HepG2 (cell line): ENCODE data around the gene CYB5D1. TPM values are rescaled to one million over a fixed set of nuclear protein-coding genes. Genes with fewer than 3 reads are reported as not detected.

Experiments
- ATAC-seq: fragments of 200-7000 bp; cut with Tn5 transposase; 3 replicates; pipeline ENCODE4 v1.9.1; 2020; ENCODE audit warnings: mild to moderate bottlenecking, moderate library complexity
- BruUV-seq: library from RNA; stranded (reverse); fragments of 400-500 nt; replicated peaks from 2 replicates; lab custom pipeline; 2021; lab: Mats Ljungman, UMichigan
- CTCF ChIA-PET: fragments of 300-600 bp; formaldehyde crosslinking; extraction: SDS; loops from one replicate; lab custom pipeline; 2021; ENCODE audit warnings: low total read pairs, inconsistent platforms, low intra/inter-chr PET ratio; lab: Yijun Ruan, JAX
- POLR2A ChIA-PET: fragments of 350-600 bp; sonication (Branson Sonifier 250); formaldehyde crosslinking; loops from one replicate; lab custom pipeline; 2020; ENCODE audit warnings: antibody characterized with exemption, inconsistent platforms; lab: Yijun Ruan, JAX
- DNase-seq: peaks from one replicate; pipeline ENCODE4 v3.0.0-alpha.2; 2015; ENCODE audit warnings: low spot score
- FAIRE-seq: peaks from 3 replicates; lab custom pipeline; 2011; peaks lifted over from hg19 to GRCh38; lab: Jason Lieb, UNC
- H2AFZ ChIP-seq: one replicate; pipeline ENCODE4 v1.6.1; 2011; ENCODE audit warnings: low read length, inconsistent platforms
- H3K27ac ChIP-seq: fragments of 300-600 bp; 3 replicates; pipeline ENCODE4 v1.8.0; 2011; ENCODE audit warnings: mixed run types, mild to moderate bottlenecking, mixed read lengths, low read length, inconsistent platforms; ENCODE audit not compliant: insufficient read depth; ENCODE audit errors: extremely low read length
- H3K27me3 ChIP-seq, 2 experiments: fragments of 200-600 bp in 1 of 2; 2 replicates in 1 of 2; 3 replicates in 1 of 2; pipeline versions ENCODE4 v1.6.0 to v1.8.0; 2011; ENCODE audit warnings: low read length in 2 of 2, mild to moderate bottlenecking in 2 of 2, moderate library complexity in 2 of 2, inconsistent platforms in 1 of 2; ENCODE audit not compliant: insufficient read depth in 2 of 2, control insufficient read depth in 1 of 2
- H3K36me3 ChIP-seq, 2 experiments: fragments of 200-600 bp in 1 of 2; replicated peaks in 1 of 2; 2 replicates in 1 of 2; 3 replicates in 1 of 2; pipeline versions ENCODE4 v1.5.1 to v1.8.0; 2011; ENCODE audit warnings: low read length in 2 of 2, inconsistent platforms in 1 of 2; ENCODE audit not compliant: insufficient read depth in 2 of 2, control insufficient read depth in 1 of 2
- H3K4me1 ChIP-seq: 2 replicates; pipeline ENCODE4 v1.5.1; 2012; ENCODE audit warnings: low read length, inconsistent platforms; ENCODE audit not compliant: insufficient read depth
- H3K4me2 ChIP-seq: 2 replicates; pipeline ENCODE4 v1.6.0; 2011; ENCODE audit warnings: low read depth, low read length, inconsistent platforms
- H3K4me3 ChIP-seq, 3 experiments: fragments of 200-600 bp in 1 of 3; sonication (generic), shearing (Covaris generic) in 1 of 3; replicated peaks in 1 of 3; 2 replicates each; pipeline ENCODE4 v1.5.1; 2011 to 2016; ENCODE audit warnings: low read length in 3 of 3, inconsistent platforms in 2 of 3, low read depth in 2 of 3, mild to moderate bottlenecking in 2 of 3, control low read depth in 1 of 3, mixed read lengths in 1 of 3; ENCODE audit not compliant: insufficient read depth in 1 of 3
- H3K79me2 ChIP-seq: one replicate; pipeline ENCODE4 v1.6.1; 2011; ENCODE audit warnings: low read length, inconsistent platforms; ENCODE audit not compliant: insufficient read depth
- H3K9ac ChIP-seq: 2 replicates; pipeline ENCODE4 v1.6.0; 2011; ENCODE audit warnings: mild to moderate bottlenecking, low read depth, low read length, inconsistent platforms; ENCODE audit not compliant: insufficient read depth
- H3K9me3 ChIP-seq: 2 replicates; pipeline ENCODE4 v1.5.1; 2012; ENCODE audit warnings: mild to moderate bottlenecking, low read length
- H4K20me1 ChIP-seq: 2 replicates; pipeline ENCODE4 v1.6.0; 2011; ENCODE audit warnings: inconsistent platforms, mild to moderate bottlenecking, low read length, moderate library complexity; ENCODE audit not compliant: insufficient read depth
- CBX1 ChIP-seq: IDR thresholded peaks from one replicate; pipeline ENCODE4 v1.6.1; 2016; ENCODE audit warnings: antibody characterized with exemption, low read depth
- FOXM1 ChIP-seq: sonication (generic); formaldehyde crosslinking; IDR thresholded peaks from 2 replicates; pipeline ENCODE4 v1.5.0; 2020; ENCODE audit warnings: missing genetic modification reagents
- NCOA1 ChIP-seq: sonication (generic); formaldehyde crosslinking; IDR thresholded peaks from 2 replicates; pipeline ENCODE4 v1.9.0; 2021; ENCODE audit warnings: missing genetic modification reagents
- NFE2 ChIP-seq: sonication (generic); formaldehyde crosslinking; IDR thresholded peaks from 2 replicates; pipeline ENCODE4 v1.4.0; 2020; ENCODE audit warnings: missing genetic modification reagents
- PHF5A ChIP-seq: IDR thresholded peaks from one replicate; pipeline ENCODE4 v1.6.1; 2018; ENCODE audit warnings: low read depth, missing genetic modification reagents; ENCODE audit not compliant: unreplicated experiment
- PITX1 ChIP-seq: sonication (generic); formaldehyde crosslinking; IDR thresholded peaks from 2 replicates; pipeline ENCODE4 v1.5.1; 2020; ENCODE audit warnings: mild to moderate bottlenecking, missing genetic modification reagents
- SAFB2 ChIP-seq: sonication (generic); formaldehyde crosslinking; IDR thresholded peaks from 2 replicates; pipeline ENCODE4 v1.5.1; 2020; ENCODE audit warnings: missing genetic modification reagents, low read depth, mild to moderate bottlenecking, borderline replicate concordance
- SALL2 ChIP-seq: sonication (generic); formaldehyde crosslinking; IDR thresholded peaks from 2 replicates; pipeline ENCODE4 v1.8.1; 2023; ENCODE audit warnings: mild to moderate bottlenecking, missing genetic modification reagents, inconsistent platforms
- SAP130 ChIP-seq: IDR thresholded peaks from 2 replicates; pipeline ENCODE4 v1.6.1; 2016; ENCODE audit warnings: low read depth
- SSRP1 ChIP-seq: IDR thresholded peaks from 2 replicates; pipeline ENCODE4 v1.6.1; 2016; ENCODE audit warnings: control low read depth
- ZNF382 ChIP-seq: sonication (generic); formaldehyde crosslinking; IDR thresholded peaks from 2 replicates; pipeline ENCODE4 v1.5.0; 2020; ENCODE audit warnings: missing genetic modification reagents, mild to moderate bottlenecking, borderline replicate concordance
- ZNF747 ChIP-seq: sonication (generic); formaldehyde crosslinking; IDR thresholded peaks from 2 replicates; pipeline ENCODE4 v1.8.1; 2023; ENCODE audit warnings: missing genetic modification reagents, mild to moderate bottlenecking, borderline replicate concordance
- ZNF777 ChIP-seq: sonication (generic); formaldehyde crosslinking; IDR thresholded peaks from 2 replicates; pipeline ENCODE4 v1.4.0; 2020; ENCODE audit warnings: missing genetic modification reagents
- ZNF780A ChIP-seq: sonication (generic); formaldehyde crosslinking; IDR thresholded peaks from 2 replicates; pipeline ENCODE4 v1.8.0; 2022; ENCODE audit warnings: mild to moderate bottlenecking, missing genetic modification reagents, moderate library complexity
- whole genome bisulfite sequencing: methylation state at CpG from one replicate; pipeline ENCODE4 v1.1.6; 2017; ENCODE audit warnings: low lambda C conversion rate; 5-methylcytosine and 5-hydroxymethylcytosine counted together
- in situ Hi-C: cut with HindIII; loops from 2 replicates; pipeline ENCODE4 v1.10.0; 2017; ENCODE audit warnings: low pct_unique_long_range_greater_than_20kb; ENCODE audit not compliant: extremely low pct_ligation_motif_present
- intact Hi-C: fragments of 100-400 bp; cut with micrococcal nuclease; formaldehyde crosslinking; loops from one replicate; pipeline ENCODE4 v1.10.0; 2022; ENCODE audit not compliant: unreplicated experiment
- polyA plus RNA-seq, 8 experiments: library from polyadenylated mRNA; depleted of rRNA in 3 of 8; stranded (reverse) in 7 of 8; unstranded in 1 of 8; fragments of >200 nt; fragmentation: Illumina TruSeq in 4 of 8; extraction: Trizol in 4 of 8; gene quantifications; 2 replicates each; pipeline versions ENCODE4 v1.2.1 to v1.2.3, GENCODE V29; 2011 to 2016; ENCODE audit warnings: low read depth in 4 of 8, missing spikeins in 1 of 8, mixed read lengths in 1 of 8; ENCODE audit not compliant: insufficient read depth in 1 of 8
- total RNA-seq, 5 experiments: library from RNA; depleted of rRNA; stranded (reverse); fragments of >200 nt; fragmentation: Illumina TruSeq; extraction: Trizol; gene quantifications; 2 replicates each; pipeline ENCODE4 v1.2.3, GENCODE V29; 2016; ENCODE audit warnings: low read depth in 1 of 5
- TF ChIP-seq, protein P1 (sequence below): IDR thresholded peaks from 2 replicates; pipeline ENCODE4 v1.6.1; 2016; ENCODE audit warnings: missing biosample characterization, missing genetic modification reagents, low read depth
- TF ChIP-seq, protein P2 (sequence below): sonication (generic); formaldehyde crosslinking; conservative IDR thresholded peaks from 2 replicates; pipeline ENCODE4 v1.4.0; 2020; ENCODE audit warnings: missing genetic modification reagents
- TF ChIP-seq, protein P3 (sequence below): sonication (generic); formaldehyde crosslinking; IDR thresholded peaks from 2 replicates; pipeline ENCODE4 v1.5.0; 2020; ENCODE audit warnings: mild to moderate bottlenecking, missing genetic modification reagents
- TF ChIP-seq, protein P4 (sequence below): sonication (generic); formaldehyde crosslinking; IDR thresholded peaks from 2 replicates; pipeline ENCODE4 v1.5.0; 2020; ENCODE audit warnings: mild to moderate bottlenecking, missing genetic modification reagents

Gene CYB5D1
- total and polyA plus RNA-seq, 2 of the 13 experiments (the other 11 are each of a cell fraction or from before 2014, with no cell fraction given): 8.9 to 17.0 TPM

DNA sequence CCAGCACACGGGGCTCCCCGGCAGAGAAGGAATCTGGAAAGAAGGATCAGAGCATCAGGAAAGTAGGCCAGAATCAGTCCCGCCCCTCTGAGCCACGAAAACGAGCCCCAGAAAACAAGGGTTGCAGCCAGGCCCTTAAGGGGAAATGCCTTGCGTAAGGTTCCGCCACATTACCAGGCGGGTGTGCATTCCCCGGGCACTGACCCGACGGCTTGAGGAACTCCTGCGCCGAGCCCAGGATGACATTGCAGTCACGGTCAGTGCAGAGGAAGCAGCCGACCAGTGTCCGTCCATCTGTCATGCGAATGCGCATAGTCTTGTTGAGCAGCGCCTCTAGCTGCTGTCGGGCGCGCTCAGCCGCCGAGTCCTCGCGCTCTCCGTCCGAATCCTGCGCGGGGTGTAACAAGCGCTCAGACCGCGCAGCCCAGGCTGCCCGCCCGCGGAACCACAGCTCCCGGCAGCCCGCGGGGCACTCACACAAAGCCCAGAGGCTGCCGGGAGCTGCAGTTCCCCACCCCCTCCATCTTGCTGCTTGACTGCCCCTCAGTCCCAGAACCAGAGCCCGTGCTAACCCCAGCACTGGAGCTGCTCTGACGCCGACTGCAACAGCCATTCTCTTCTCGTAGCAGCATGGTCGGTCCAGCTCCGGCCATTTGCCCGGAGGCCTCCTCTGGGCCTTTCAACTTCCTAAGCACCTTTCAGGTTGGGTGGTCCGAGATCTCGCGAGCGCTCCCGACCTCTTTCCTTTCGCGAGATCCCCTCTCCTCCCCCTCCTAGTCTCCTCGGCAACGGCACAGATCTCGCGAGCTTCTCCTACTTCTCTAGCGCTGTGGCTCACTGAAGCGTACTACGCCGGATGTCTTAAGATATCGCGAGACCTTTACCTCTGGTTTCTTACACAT lies 741 bp upstream of the CYB5D1 start, which contains the start of gene NAA38:
NAA38 (minus strand) TSS at position 749 of the 902 bp plus-strand sequence; CDS start at position 653, 96 bp downstream.
- WGBS: under 1% methylated on average over 27 of the region's 64 CpGs
- Histone ChIP-seq H4K20me1 (no peaks in the 10 kb centered on the region), H2AFZ (peak within 1 kb of the TSS; percentile 88), H3K4me3 (peak within 1 kb of the TSS; percentile 70 to 83 (median 83)), H3K9ac (peak within 1 kb of the TSS; percentile 80), H3K79me2 (peaks cover 8% of the 10 kb centered on the region), H3K27me3 (no peaks in the 10 kb centered on the region; a peak in 1 of 5 replicates), H3K27ac (peak within 1 kb of the TSS; percentile 94), H3K4me1 (peaks cover 48% of the 10 kb centered on the region), H3K4me2 (peak within 1 kb of the TSS; percentile 98), H3K36me3 (peaks cover 5 to 11% of the 10 kb centered on the region in 2 experiments; a peak in 3 of 5 replicates), H3K9me3 (no peaks in the 10 kb centered on the region)
- ATAC-seq (peak; percentile 90), DNase-seq (peak; percentile 99), FAIRE-seq (peak; percentile 99)
- TSS peak; percentile 89 for BruUV-seq
- CTCF ChIA-PET: interaction anchor here (2.0 to 3.3 kb wide), 2 partner anchors 34 to 40 kb away, joined by 9 read pairs; no protein-coding TSS in a partner anchor
- intact Hi-C loops (loop anchor here (2.0 kb wide), 1 partner anchor 20 kb away; no protein-coding TSS in a partner anchor), in situ Hi-C loops (loop anchor here (5.0 kb wide), 1 partner anchor 40 kb away; no protein-coding TSS in a partner anchor)
- POLR2A ChIA-PET: interaction anchor here (0.6 to 3.1 kb wide), 20 partner anchors 11 to 563 kb away, joined by 3 to 104 read pairs (median 5); partner anchors contain the start of genes CHD3, CNTROB, KDM6B and RNF227
- TF ChIP-seq SAFB2 (CRISPR knock-in tag): 0 out of 2 replicates have a peak, but pooled peaks have one; percentile 39
- TF ChIP-seq, protein P1, sequence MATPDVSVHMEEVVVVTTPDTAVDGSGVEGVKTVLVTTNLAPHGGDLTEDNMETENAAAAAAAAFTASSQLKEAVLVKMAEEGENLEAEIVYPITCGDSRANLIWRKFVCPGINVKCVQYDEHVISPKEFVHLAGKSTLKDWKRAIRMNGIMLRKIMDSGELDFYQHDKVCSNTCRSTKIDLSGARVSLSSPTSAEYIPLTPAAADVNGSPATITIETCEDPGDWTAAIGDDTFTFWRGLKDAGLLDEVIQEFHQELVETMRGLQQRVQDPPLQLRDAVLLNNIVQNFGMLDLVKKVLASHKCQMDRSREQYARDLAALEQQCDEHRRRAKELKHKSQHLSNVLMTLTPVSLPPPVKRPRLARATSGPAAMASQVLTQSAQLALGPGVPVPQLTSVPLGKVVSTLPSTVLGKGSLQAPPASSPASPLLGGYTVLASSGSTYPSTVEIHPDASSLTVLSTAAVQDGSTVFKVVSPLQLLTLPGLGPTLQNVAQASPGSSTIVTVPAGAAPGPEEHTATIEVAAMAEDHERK (CRISPR knock-in tag): no peak
- TF ChIP-seq ZNF777 (CRISPR knock-in tag): peak; percentile 90
- TF ChIP-seq NCOA1: no peak
- peak; percentile 74; the same call in 1 of the 2 replicates for TF ChIP-seq PITX1 (CRISPR knock-in tag)
- TF ChIP-seq SAP130: peak; percentile 89
- TF ChIP-seq SALL2 (CRISPR knock-in tag): peak; percentile 68; the same call in 1 of the 2 replicates
- no peak for TF ChIP-seq SSRP1 (CRISPR knock-in tag)
- no peak for TF ChIP-seq FOXM1 (CRISPR knock-in tag)
- TF ChIP-seq CBX1: no peak
- TF ChIP-seq NFE2 (CRISPR knock-in tag): no peak
- TF ChIP-seq ZNF382: no peak
- TF ChIP-seq, protein P2, sequence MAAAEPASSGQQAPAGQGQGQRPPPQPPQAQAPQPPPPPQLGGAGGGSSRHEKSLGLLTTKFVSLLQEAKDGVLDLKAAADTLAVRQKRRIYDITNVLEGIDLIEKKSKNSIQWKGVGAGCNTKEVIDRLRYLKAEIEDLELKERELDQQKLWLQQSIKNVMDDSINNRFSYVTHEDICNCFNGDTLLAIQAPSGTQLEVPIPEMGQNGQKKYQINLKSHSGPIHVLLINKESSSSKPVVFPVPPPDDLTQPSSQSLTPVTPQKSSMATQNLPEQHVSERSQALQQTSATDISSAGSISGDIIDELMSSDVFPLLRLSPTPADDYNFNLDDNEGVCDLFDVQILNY (CRISPR knock-in tag): 0 out of 2 replicates have a peak, but pooled peaks have one; percentile 47
- no peak; the same call in 1 of the 2 replicates for TF ChIP-seq ZNF747 (CRISPR knock-in tag)
- TF ChIP-seq, protein P3, sequence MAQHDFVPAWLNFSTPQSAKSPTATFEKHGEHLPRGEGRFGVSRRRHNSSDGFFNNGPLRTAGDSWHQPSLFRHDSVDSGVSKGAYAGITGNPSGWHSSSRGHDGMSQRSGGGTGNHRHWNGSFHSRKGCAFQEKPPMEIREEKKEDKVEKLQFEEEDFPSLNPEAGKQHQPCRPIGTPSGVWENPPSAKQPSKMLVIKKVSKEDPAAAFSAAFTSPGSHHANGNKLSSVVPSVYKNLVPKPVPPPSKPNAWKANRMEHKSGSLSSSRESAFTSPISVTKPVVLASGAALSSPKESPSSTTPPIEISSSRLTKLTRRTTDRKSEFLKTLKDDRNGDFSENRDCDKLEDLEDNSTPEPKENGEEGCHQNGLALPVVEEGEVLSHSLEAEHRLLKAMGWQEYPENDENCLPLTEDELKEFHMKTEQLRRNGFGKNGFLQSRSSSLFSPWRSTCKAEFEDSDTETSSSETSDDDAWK (CRISPR knock-in tag): no peak
- no peak for TF ChIP-seq PHF5A (CRISPR knock-in tag)
- no peak for TF ChIP-seq ZNF780A (CRISPR knock-in tag)
- TF ChIP-seq, protein P4, sequence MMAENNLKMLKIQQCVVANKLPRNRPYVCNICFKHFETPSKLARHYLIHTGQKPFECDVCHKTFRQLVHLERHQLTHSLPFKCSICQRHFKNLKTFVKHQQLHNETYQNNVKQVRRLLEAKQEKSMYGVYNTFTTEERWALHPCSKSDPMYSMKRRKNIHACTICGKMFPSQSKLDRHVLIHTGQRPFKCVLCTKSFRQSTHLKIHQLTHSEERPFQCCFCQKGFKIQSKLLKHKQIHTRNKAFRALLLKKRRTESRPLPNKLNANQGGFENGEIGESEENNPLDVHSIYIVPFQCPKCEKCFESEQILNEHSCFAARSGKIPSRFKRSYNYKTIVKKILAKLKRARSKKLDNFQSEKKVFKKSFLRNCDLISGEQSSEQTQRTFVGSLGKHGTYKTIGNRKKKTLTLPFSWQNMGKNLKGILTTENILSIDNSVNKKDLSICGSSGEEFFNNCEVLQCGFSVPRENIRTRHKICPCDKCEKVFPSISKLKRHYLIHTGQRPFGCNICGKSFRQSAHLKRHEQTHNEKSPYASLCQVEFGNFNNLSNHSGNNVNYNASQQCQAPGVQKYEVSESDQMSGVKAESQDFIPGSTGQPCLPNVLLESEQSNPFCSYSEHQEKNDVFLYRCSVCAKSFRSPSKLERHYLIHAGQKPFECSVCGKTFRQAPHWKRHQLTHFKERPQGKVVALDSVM: no peak
